H1 (cell line): ENCODE data around the gene NDUFA13. TPM values are rescaled to one million over a fixed set of nuclear protein-coding genes. Genes with fewer than 3 reads are reported as not detected.
A peak's percentile ranks its signal among the peaks of the same experiment; 100 is the strongest.

ENCODE experiments used
- CTCF ChIA-PET: fragments of 300-600 bp; sonication (Branson Sonifier 250); formaldehyde crosslinking; loops from one replicate; lab custom pipeline; 2021; ENCODE audit not compliant: partially characterized antibody; lab: Charles Lee
- POLR2A ChIA-PET: fragments of 300-600 bp; sonication (Branson Sonifier 250); formaldehyde crosslinking; loops from one replicate; lab custom pipeline; 2021; ENCODE audit warnings: inconsistent platforms; ENCODE audit not compliant: partially characterized antibody; lab: Charles Lee
- DNase-seq, 2 experiments: peaks; one replicate each; pipeline versions ENCODE4 v3.0.0 to v3.0.0-alpha.2; 2010 to 2022; ENCODE audit warnings: low spot score in 2 of 2, low read depth in 1 of 2, mixed read lengths in 1 of 2
- FAIRE-seq: peaks from 2 replicates; lab custom pipeline; 2011; peaks lifted over from hg19 to GRCh38; lab: Jason Lieb, UNC
- H2AFZ ChIP-seq: 2 replicates; pipeline ENCODE4 v1.8.1; 2012; ENCODE audit warnings: low read length, inconsistent platforms
- H2AK5ac ChIP-seq: 2 replicates; pipeline ENCODE4 v1.6.1; 2013; ENCODE audit warnings: low read depth, low read length
- H2BK120ac ChIP-seq: replicated peaks from 2 replicates; pipeline ENCODE3; 2013; ENCODE audit warnings: low read depth, low read length, inconsistent platforms
- H2BK12ac ChIP-seq: 2 replicates; pipeline ENCODE4 v1.6.1; 2013; ENCODE audit warnings: low read depth, low read length
- H2BK15ac ChIP-seq: 2 replicates; pipeline ENCODE4 v1.6.1; 2013; ENCODE audit warnings: low read length
- H2BK20ac ChIP-seq: 2 replicates; pipeline ENCODE4 v1.6.1; 2013; ENCODE audit warnings: low read length
- H2BK5ac ChIP-seq: 2 replicates; pipeline ENCODE4 v1.6.1; 2013; ENCODE audit warnings: low read depth, low read length
- H3K14ac ChIP-seq: 2 replicates; pipeline ENCODE4 v1.6.1; 2013; ENCODE audit warnings: inconsistent platforms; ENCODE audit not compliant: insufficient read length
- H3K18ac ChIP-seq: 2 replicates; pipeline ENCODE4 v1.6.1; 2013; ENCODE audit warnings: low read length; ENCODE audit errors: extremely low read depth
- H3K23ac ChIP-seq: 2 replicates; pipeline ENCODE4 v1.6.1; 2013; ENCODE audit warnings: inconsistent platforms; ENCODE audit not compliant: insufficient read length
- H3K23me2 ChIP-seq: 2 replicates; pipeline ENCODE4 v1.6.1; 2013; ENCODE audit warnings: low read depth, low read length
- H3K27ac ChIP-seq: 2 replicates; pipeline ENCODE4 v1.6.1; 2011; ENCODE audit warnings: low read depth, low read length, inconsistent platforms
- H3K27me3 ChIP-seq, 4 experiments: replicated peaks in 1 of 4; 1 replicate in 1 of 4; 2 replicates in 3 of 4; pipeline versions ENCODE4 v1.6.1 to v1.8.1; 2011 to 2013; ENCODE audit warnings: low read length in 3 of 4, mild to moderate bottlenecking in 3 of 4, inconsistent platforms in 2 of 4, mixed read lengths in 2 of 4, moderate library complexity in 1 of 4; ENCODE audit not compliant: control insufficient read depth in 3 of 4, insufficient read depth in 3 of 4; ENCODE audit errors: extremely low read depth in 1 of 4
- H3K36me3 ChIP-seq, 4 experiments: 2 replicates each; pipeline versions ENCODE4 v1.6.1 to v1.8.1; 2011 to 2013; ENCODE audit warnings: mild to moderate bottlenecking in 4 of 4, low read length in 3 of 4, moderate library complexity in 2 of 4, control low read depth in 1 of 4, inconsistent platforms in 1 of 4; ENCODE audit not compliant: insufficient read depth in 4 of 4, control insufficient read depth in 2 of 4
- H3K4ac ChIP-seq: replicated peaks from 2 replicates; pipeline ENCODE3; 2013; ENCODE audit warnings: low read length, low read depth, mixed read lengths, inconsistent platforms; ENCODE audit not compliant: insufficient read length
- H3K4me1 ChIP-seq, 4 experiments: replicated peaks in 1 of 4; 1 replicate in 1 of 4; 2 replicates in 3 of 4; pipeline versions ENCODE4 v1.6.1 to v1.8.1; 2011 to 2013; ENCODE audit warnings: low read length in 3 of 4, inconsistent platforms in 2 of 4, mixed read lengths in 1 of 4; ENCODE audit not compliant: insufficient read depth in 4 of 4, control insufficient read depth in 3 of 4
- H3K4me2 ChIP-seq, 2 experiments: 2 replicates each; pipeline versions ENCODE4 v1.6.1 to v1.8.1; 2011 to 2013; ENCODE audit warnings: low read depth in 2 of 2, low read length in 2 of 2, control low read depth in 1 of 2, inconsistent platforms in 1 of 2, mild to moderate bottlenecking in 1 of 2; ENCODE audit not compliant: insufficient read depth in 1 of 2
- H3K4me3 ChIP-seq, 4 experiments: fragments of 200-600, 300-600 bp in 1 of 4; sonication (generic), shearing (Covaris generic), sonication (Bioruptor Twin) in 1 of 4; 2 replicates each; pipeline versions ENCODE4 v1.5.1 to v1.8.1; 2011 to 2016; ENCODE audit warnings: low read length in 4 of 4, low read depth in 3 of 4, control low read depth in 2 of 4, inconsistent platforms in 2 of 4, mild to moderate bottlenecking in 2 of 4, mixed read lengths in 1 of 4, moderate library complexity in 1 of 4; ENCODE audit not compliant: insufficient read depth in 2 of 4; ENCODE audit errors: extremely low read depth in 1 of 4
- H3K56ac ChIP-seq: replicated peaks from 2 replicates; pipeline ENCODE3; 2013; ENCODE audit warnings: low read depth, mild to moderate bottlenecking, mixed read lengths, low read length, inconsistent platforms; ENCODE audit not compliant: insufficient read length
- H3K79me1 ChIP-seq: 2 replicates; pipeline ENCODE4 v1.6.1; 2013; ENCODE audit warnings: low read depth, low read length, control low read depth
- H3K79me2 ChIP-seq, 2 experiments: 2 replicates each; pipeline versions ENCODE4 v1.6.1 to v1.8.1; 2012 to 2013; ENCODE audit warnings: low read length in 2 of 2, mild to moderate bottlenecking in 2 of 2, inconsistent platforms in 1 of 2; ENCODE audit not compliant: insufficient read depth in 2 of 2, control insufficient read depth in 1 of 2
- H3K9ac ChIP-seq, 4 experiments: replicated peaks in 1 of 4; 1 replicate in 1 of 4; 2 replicates in 3 of 4; pipeline versions ENCODE4 v1.6.1 to v1.8.1; 2011 to 2013; ENCODE audit warnings: low read depth in 3 of 4, low read length in 3 of 4, control low read depth in 2 of 4, mild to moderate bottlenecking in 2 of 4, moderate library complexity in 2 of 4, inconsistent platforms in 1 of 4; ENCODE audit errors: extremely low read depth in 1 of 4
- H3K9me3 ChIP-seq, 2 experiments: 2 replicates each; pipeline versions ENCODE4 v1.6.1 to v1.8.1; 2012 to 2013; ENCODE audit warnings: mild to moderate bottlenecking in 2 of 2, moderate library complexity in 2 of 2, control low read depth in 1 of 2, inconsistent platforms in 1 of 2, low read depth in 1 of 2, low read length in 1 of 2, mixed read lengths in 1 of 2; ENCODE audit not compliant: insufficient read depth in 2 of 2
- H4K20me1 ChIP-seq, 2 experiments: replicated peaks in 1 of 2; 2 replicates each; pipeline versions ENCODE3 to v1.8.1; 2011 to 2013; ENCODE audit warnings: inconsistent platforms in 2 of 2, low read length in 2 of 2, mild to moderate bottlenecking in 1 of 2; ENCODE audit not compliant: insufficient read depth in 2 of 2, control insufficient read depth in 1 of 2
- H4K5ac ChIP-seq: 2 replicates; pipeline ENCODE4 v1.6.1; 2013; ENCODE audit warnings: low read length, low read depth, mixed read lengths, inconsistent platforms; ENCODE audit not compliant: insufficient read length
- H4K8ac ChIP-seq: 2 replicates; pipeline ENCODE4 v1.8.0; 2013; ENCODE audit warnings: mild to moderate bottlenecking, moderate library complexity, low read length, inconsistent platforms; ENCODE audit not compliant: insufficient read depth; ENCODE audit errors: extremely low read depth
- H4K91ac ChIP-seq: replicated peaks from 2 replicates; pipeline ENCODE3; 2013; ENCODE audit warnings: low read length, mixed read lengths, inconsistent platforms; ENCODE audit not compliant: insufficient read length
- CBX5 ChIP-seq: fragments of 300-800, 300-1000 bp; sonication (generic); IDR thresholded peaks from 2 replicates; pipeline ENCODE4 v1.7.1; 2016; ENCODE audit warnings: antibody characterized with exemption, low read length, low read depth
- CHD1 ChIP-seq: IDR thresholded peaks from 2 replicates; pipeline ENCODE4 v1.6.1; 2012; ENCODE audit warnings: low read depth, low read length, improper control_type of control experiment
- CTBP2 ChIP-seq: IDR thresholded peaks from 2 replicates; pipeline ENCODE4 v1.7.0; 2011; ENCODE audit warnings: borderline replicate concordance, mild to moderate bottlenecking, moderate library complexity, mixed read lengths, low read length; ENCODE audit not compliant: insufficient read depth, insufficient read length
- EP300 ChIP-seq, 2 experiments: IDR thresholded peaks; 1 replicate in 1 of 2; 2 replicates in 1 of 2; pipeline ENCODE4 v1.6.1; 2011 to 2012; ENCODE audit warnings: low read depth in 2 of 2, low read length in 2 of 2, mild to moderate bottlenecking in 2 of 2, borderline replicate concordance in 1 of 2, inconsistent platforms in 1 of 2, moderate library complexity in 1 of 2
- HDAC2 ChIP-seq, 2 experiments: fragments of 300-600 bp in 1 of 2; sonication (generic) in 1 of 2; IDR thresholded peaks; 2 replicates each; pipeline ENCODE4 v1.6.1; 2011 to 2012; ENCODE audit warnings: low read depth in 2 of 2, low read length in 2 of 2, mild to moderate bottlenecking in 2 of 2, moderate library complexity in 2 of 2, borderline replicate concordance in 1 of 2, inconsistent platforms in 1 of 2
- SIX5 ChIP-seq: IDR thresholded peaks from 2 replicates; pipeline ENCODE4 v1.6.1; 2011; ENCODE audit warnings: mild to moderate bottlenecking, low read depth, low read length
- SP1 ChIP-seq: IDR thresholded peaks from 2 replicates; pipeline ENCODE4 v1.6.1; 2011; ENCODE audit warnings: low read depth, low read length
- YY1 ChIP-seq: IDR thresholded peaks from 2 replicates; pipeline ENCODE4 v1.6.1; 2011; ENCODE audit warnings: low read depth, mild to moderate bottlenecking, low read length
- WGBS, 2 experiments: shearing (Covaris generic) in 1 of 2; methylation state at CpG; one replicate each; pipeline versions ENCODE4 v1.1.6 to v1.1.7; 2013 to 2015; ENCODE audit warnings: low lambda C conversion rate in 2 of 2, mixed read lengths in 2 of 2, inconsistent platforms in 1 of 2, low coverage in 1 of 2, missing lambda C conversion rate in 1 of 2; ENCODE audit not compliant: insufficient replicate concordance in 2 of 2, insufficient coverage in 1 of 2, insufficient read length in 1 of 2; ENCODE audit errors: extremely low coverage in 1 of 2, missing lambda C conversion rate in 1 of 2; 5-methylcytosine and 5-hydroxymethylcytosine counted together
- polyA plus RNA-seq, 7 experiments: library from polyadenylated mRNA; depleted of rRNA in 3 of 7; stranded (reverse) in 5 of 7; unstranded in 2 of 7; fragments of >200 nt in 5 of 7; fragments of 200-250 nt in 2 of 7; gene quantifications; 1 replicate in 5 of 7; 2 replicates in 1 of 7; 4 replicates in 1 of 7; pipeline versions ENCODE4 v1.2.1 to v1.2.3, GENCODE V29; 2011 to 2013; ENCODE audit warnings: missing spikeins in 2 of 7, mixed read lengths in 2 of 7
- total RNA-seq: library from RNA; stranded (reverse); fragmentation: NEBNext Ultra II Directional; extraction: Animal tissue kit (Norgen Biotek cat#: 25700); gene quantifications from 2 replicates; pipeline ENCODE4 v1.2.1, GENCODE V29; 2021
- TF ChIP-seq, protein P1 (sequence below), 3 experiments: IDR thresholded peaks; 1 replicate in 2 of 3; 2 replicates in 1 of 3; pipeline versions ENCODE4 v1.5.1 to v1.6.1; 2011; ENCODE audit warnings: low read length in 3 of 3, mild to moderate bottlenecking in 3 of 3, inconsistent platforms in 2 of 3, low read depth in 1 of 3, moderate library complexity in 1 of 3; ENCODE audit not compliant: insufficient read depth in 1 of 3; ENCODE audit errors: control extremely low read depth in 1 of 3
- TF ChIP-seq, protein P2 (sequence below): IDR thresholded peaks from 2 replicates; pipeline ENCODE4 v1.6.1; 2012; ENCODE audit warnings: inconsistent platforms

Gene NDUFA13
- total and polyA plus RNA-seq, 2 of the 8 experiments (the other 6 are each of a cell fraction or from before 2014, with no cell fraction given): 413 to 1,105 TPM

DNA sequence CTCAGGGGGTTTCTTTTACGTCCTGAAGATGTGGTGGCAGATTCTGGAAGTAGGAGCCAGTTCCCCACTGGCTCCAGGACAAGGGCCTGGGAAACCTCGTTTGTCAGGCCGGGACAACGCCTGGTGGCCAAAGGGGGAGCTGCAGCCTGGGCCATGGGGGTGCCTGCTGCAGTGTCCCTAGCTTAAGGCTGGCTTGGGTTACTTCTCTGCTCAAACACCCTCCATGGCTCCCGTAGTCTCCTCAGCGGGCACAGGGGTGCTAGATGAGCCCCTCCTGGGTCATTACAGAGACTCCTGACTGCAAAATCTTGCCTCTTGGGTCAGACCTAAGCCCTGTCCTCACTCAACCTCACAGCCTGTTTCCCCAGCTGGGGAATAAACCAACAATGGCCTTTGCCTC lies 36.8 kb downstream of the NDUFA13 start:
- Histone ChIP-seq H2BK20ac (no peak overlapping the region), H4K20me1 (no peaks in the 10 kb centered on the region), H3K4me1 (no peaks in the 10 kb centered on the region; a peak in 3 of 7 replicates), H3K18ac (no peak overlapping the region), H2AK5ac (no peak overlapping the region), H3K4ac (no peak overlapping the region), H4K8ac (no peak overlapping the region), H3K27ac (no peak overlapping the region), H2BK120ac (no peak overlapping the region), H3K14ac (no peak overlapping the region), H2BK5ac (no peak overlapping the region), H4K91ac (no peak overlapping the region), H3K79me2 (no peaks in the 10 kb centered on the region), H3K56ac (no peak overlapping the region), H3K36me3 (no peaks in the 10 kb centered on the region), H3K4me2 (no peak overlapping the region), H2BK12ac (no peak overlapping the region), H3K9me3 (no peaks in the 10 kb centered on the region), H2BK15ac (no peak overlapping the region), H3K23ac (no peak overlapping the region), H3K27me3 (no peaks in the 10 kb centered on the region; a peak in 1 of 7 replicates), H3K9ac (no peak overlapping the region), H3K79me1 (0 out of 2 replicates have a peak, but pooled peaks cover 2% of the 10 kb centered on the region), H4K5ac (no peak overlapping the region), H3K23me2 (no peaks in the 10 kb centered on the region), H3K4me3 (no peak overlapping the region), H2AFZ (no peak overlapping the region)
- ChIA-PET POLR2A (interaction anchor here (1.2 to 2.2 kb wide), 5 partner anchors 17 to 91 kb away, joined by 3 to 11 read pairs (median 6); partner anchors contain the start of gene YJEFN3), CTCF (interaction anchor here (0.6 to 15.7 kb wide), 23 partner anchors 9 to 949 kb away, joined by 3 to 223 read pairs (median 6); partner anchors contain the start of genes CILP2, GMIP and YJEFN3)
- no peak for FAIRE-seq
- WGBS, 2 experiments: 62% methylated on average over 5 of the region's 6 CpGs; no CpG with 5 or more reads in 1 of the 2 experiments
- DNase-seq: peak in 1 of 2 experiments; percentile 92
- TF ChIP-seq HDAC2 (IDR thresholded peaks at IDR 0.05; ENCODE audit: borderline replicate concordance in 1 of 2, low read depth in 2 of 2, low read length in 2 of 2) (peak in 1 of 2 experiments; percentile 98; a peak in 2 of 4 replicates), SP1 (no peak), CBX5 (no peak), EP300 (IDR thresholded peaks at IDR 0.05; ENCODE audit: borderline replicate concordance in 1 of 2, low read depth in 2 of 2, low read length in 2 of 2) (no peak), YY1 (no peak), CTBP2 (no peak), SIX5 (no peak), CHD1 (no peak)
- TF ChIP-seq, protein P1, sequence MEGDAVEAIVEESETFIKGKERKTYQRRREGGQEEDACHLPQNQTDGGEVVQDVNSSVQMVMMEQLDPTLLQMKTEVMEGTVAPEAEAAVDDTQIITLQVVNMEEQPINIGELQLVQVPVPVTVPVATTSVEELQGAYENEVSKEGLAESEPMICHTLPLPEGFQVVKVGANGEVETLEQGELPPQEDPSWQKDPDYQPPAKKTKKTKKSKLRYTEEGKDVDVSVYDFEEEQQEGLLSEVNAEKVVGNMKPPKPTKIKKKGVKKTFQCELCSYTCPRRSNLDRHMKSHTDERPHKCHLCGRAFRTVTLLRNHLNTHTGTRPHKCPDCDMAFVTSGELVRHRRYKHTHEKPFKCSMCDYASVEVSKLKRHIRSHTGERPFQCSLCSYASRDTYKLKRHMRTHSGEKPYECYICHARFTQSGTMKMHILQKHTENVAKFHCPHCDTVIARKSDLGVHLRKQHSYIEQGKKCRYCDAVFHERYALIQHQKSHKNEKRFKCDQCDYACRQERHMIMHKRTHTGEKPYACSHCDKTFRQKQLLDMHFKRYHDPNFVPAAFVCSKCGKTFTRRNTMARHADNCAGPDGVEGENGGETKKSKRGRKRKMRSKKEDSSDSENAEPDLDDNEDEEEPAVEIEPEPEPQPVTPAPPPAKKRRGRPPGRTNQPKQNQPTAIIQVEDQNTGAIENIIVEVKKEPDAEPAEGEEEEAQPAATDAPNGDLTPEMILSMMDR (IDR thresholded peaks at IDR 0.05; ENCODE audit: control extremely low read depth in 1 of 3, insufficient read depth in 1 of 3, low read depth in 1 of 3, low read length in 3 of 3): peak; percentile 86 to 93 (median 90)
- TF ChIP-seq, protein P2, sequence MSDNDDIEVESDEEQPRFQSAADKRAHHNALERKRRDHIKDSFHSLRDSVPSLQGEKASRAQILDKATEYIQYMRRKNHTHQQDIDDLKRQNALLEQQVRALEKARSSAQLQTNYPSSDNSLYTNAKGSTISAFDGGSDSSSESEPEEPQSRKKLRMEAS: peak; percentile 52
